ENCODE results near the gene VASH1.

- TF ChIP-seq, protein P1, sequence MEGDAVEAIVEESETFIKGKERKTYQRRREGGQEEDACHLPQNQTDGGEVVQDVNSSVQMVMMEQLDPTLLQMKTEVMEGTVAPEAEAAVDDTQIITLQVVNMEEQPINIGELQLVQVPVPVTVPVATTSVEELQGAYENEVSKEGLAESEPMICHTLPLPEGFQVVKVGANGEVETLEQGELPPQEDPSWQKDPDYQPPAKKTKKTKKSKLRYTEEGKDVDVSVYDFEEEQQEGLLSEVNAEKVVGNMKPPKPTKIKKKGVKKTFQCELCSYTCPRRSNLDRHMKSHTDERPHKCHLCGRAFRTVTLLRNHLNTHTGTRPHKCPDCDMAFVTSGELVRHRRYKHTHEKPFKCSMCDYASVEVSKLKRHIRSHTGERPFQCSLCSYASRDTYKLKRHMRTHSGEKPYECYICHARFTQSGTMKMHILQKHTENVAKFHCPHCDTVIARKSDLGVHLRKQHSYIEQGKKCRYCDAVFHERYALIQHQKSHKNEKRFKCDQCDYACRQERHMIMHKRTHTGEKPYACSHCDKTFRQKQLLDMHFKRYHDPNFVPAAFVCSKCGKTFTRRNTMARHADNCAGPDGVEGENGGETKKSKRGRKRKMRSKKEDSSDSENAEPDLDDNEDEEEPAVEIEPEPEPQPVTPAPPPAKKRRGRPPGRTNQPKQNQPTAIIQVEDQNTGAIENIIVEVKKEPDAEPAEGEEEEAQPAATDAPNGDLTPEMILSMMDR (IDR thresholded peaks at IDR 0.05): no peak
- no peak for TF ChIP-seq RAD21 (IDR thresholded peaks at IDR 0.05; ENCODE audit: low read length)
Observed at GRCh38 chr14:76765461-76765931, 4.2 kb downstream of the VASH1 start.

Data from SK-N-SH (cell line).